SH-SY5Y (cell line): ENCODE results near the gene TENT4B.

ENCODE experiments used
- GATA2 ChIP-seq: IDR thresholded peaks from 2 replicates; pipeline ENCODE4 v1.6.1; 2011; ENCODE audit warnings: mild to moderate bottlenecking, low read depth, low read length
- GATA3 ChIP-seq: IDR thresholded peaks from 2 replicates; pipeline ENCODE4 v1.6.1; 2011; ENCODE audit warnings: low read depth, mild to moderate bottlenecking, low read length, moderate library complexity

DNA sequence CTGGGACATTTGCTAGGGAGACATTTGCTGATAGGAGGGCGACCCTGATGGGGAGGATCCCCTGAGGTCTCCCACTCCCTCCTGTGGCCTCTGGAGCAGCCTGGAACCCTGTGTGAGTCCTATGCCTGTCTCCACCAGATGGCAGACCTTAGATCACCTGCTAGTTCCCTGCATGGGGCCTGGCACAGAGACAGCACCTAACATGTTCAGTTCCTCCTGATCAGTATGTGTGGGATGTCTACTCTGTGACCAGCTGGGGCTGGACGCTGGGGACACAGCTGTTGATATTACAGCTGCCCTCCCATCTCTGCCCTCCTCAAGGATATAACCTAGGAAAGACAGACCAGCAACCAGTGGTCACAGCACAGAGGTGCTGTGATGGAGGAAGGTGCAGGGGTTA is 112.2 kb downstream of the TENT4B start:
- TF ChIP-seq GATA3, result no peak
- no peak for TF ChIP-seq GATA2
